IMR-90 (cell line): ENCODE results near the gene RCOR3. TPM values are rescaled to one million over a fixed set of nuclear protein-coding genes. Genes with fewer than 3 reads are reported as not detected.

ENCODE experiments used
- ATAC-seq: fragments of 200-7000 bp; cut with Tn5 transposase; 2 replicates; pipeline ENCODE4 v1.9.1; 2020; ENCODE audit warnings: low read depth, mild to moderate bottlenecking, moderate library complexity
- BruUV-seq: library from RNA; stranded (reverse); fragments of 400-500 nt; replicated peaks from 2 replicates; lab custom pipeline; 2021; lab: Mats Ljungman, UMichigan
- CTCF ChIA-PET: fragments of 300-600 bp; formaldehyde crosslinking; extraction: SDS; loops from one replicate; lab custom pipeline; 2021; ENCODE audit warnings: antibody characterized with exemption; lab: Yijun Ruan, JAX
- POLR2A ChIA-PET: fragments of 300-600 bp; sonication (Branson Sonifier 250); formaldehyde crosslinking; loops from one replicate; lab custom pipeline; 2022; ENCODE audit warnings: antibody characterized with exemption; ENCODE audit not compliant: unreplicated experiment; lab: Charles Lee
- DNase-seq: peaks from one replicate; pipeline ENCODE4 v3.0.0; 2013
- H2AFZ ChIP-seq: replicated peaks from 2 replicates; pipeline ENCODE3; 2013; ENCODE audit warnings: low read length, mild to moderate bottlenecking; ENCODE audit not compliant: poor library complexity
- H2AK5ac ChIP-seq: 2 replicates; pipeline ENCODE4 v1.6.1; 2013; ENCODE audit warnings: low read depth, low read length, inconsistent platforms
- H2AK9ac ChIP-seq: replicated peaks from 2 replicates; pipeline ENCODE3; 2013; ENCODE audit warnings: mild to moderate bottlenecking, low read depth, low read length, moderate library complexity; ENCODE audit not compliant: poor library complexity
- H2BK120ac ChIP-seq: 2 replicates; pipeline ENCODE4 v1.6.1; 2013; ENCODE audit warnings: low read depth, low read length, inconsistent platforms
- H2BK15ac ChIP-seq: 3 replicates; pipeline ENCODE4 v1.6.1; 2013; ENCODE audit warnings: low read depth, low read length, inconsistent platforms
- H2BK20ac ChIP-seq: 2 replicates; pipeline ENCODE4 v1.6.1; 2013; ENCODE audit warnings: low read depth, mild to moderate bottlenecking, inconsistent platforms, low read length, moderate library complexity
- H2BK5ac ChIP-seq: 2 replicates; pipeline ENCODE4 v1.6.1; 2013; ENCODE audit warnings: mild to moderate bottlenecking, low read depth, low read length, inconsistent platforms; ENCODE audit not compliant: poor library complexity, severe bottlenecking
- H3K14ac ChIP-seq: replicated peaks from 2 replicates; pipeline ENCODE4 v1.6.1; 2013; ENCODE audit warnings: low read depth, low read length, inconsistent platforms
- H3K18ac ChIP-seq: 2 replicates; pipeline ENCODE4 v1.6.1; 2013; ENCODE audit warnings: low read depth, low read length, control low read depth
- H3K23ac ChIP-seq: 2 replicates; pipeline ENCODE4 v1.6.1; 2013; ENCODE audit warnings: low read depth, low read length, inconsistent platforms
- H3K27ac ChIP-seq: 2 replicates; pipeline ENCODE4 v1.5.1; 2013; ENCODE audit warnings: mild to moderate bottlenecking, control low read depth, low read length; ENCODE audit not compliant: insufficient read depth
- H3K27me3 ChIP-seq: 2 replicates; pipeline ENCODE4 v1.6.1; 2013; ENCODE audit warnings: low read length; ENCODE audit not compliant: control insufficient read depth, insufficient read depth
- H3K36me3 ChIP-seq: 2 replicates; pipeline ENCODE4 v1.6.1; 2013; ENCODE audit warnings: low read length, mixed read lengths; ENCODE audit not compliant: control insufficient read depth, insufficient read depth
- H3K4ac ChIP-seq: 2 replicates; pipeline ENCODE4 v1.6.1; 2013; ENCODE audit warnings: low read depth, low read length, inconsistent platforms
- H3K4me1 ChIP-seq: 2 replicates; pipeline ENCODE4 v1.6.1; 2013; ENCODE audit warnings: low read length, mixed read lengths; ENCODE audit not compliant: control insufficient read depth, insufficient read depth
- H3K4me2 ChIP-seq: 2 replicates; pipeline ENCODE4 v1.6.1; 2013; ENCODE audit warnings: low read depth, mild to moderate bottlenecking, control low read depth, low read length, moderate library complexity
- H3K4me3 ChIP-seq: 2 replicates; pipeline ENCODE4 v1.5.1; 2013; ENCODE audit warnings: low read depth, mild to moderate bottlenecking, control low read depth, low read length, moderate library complexity; ENCODE audit not compliant: insufficient read depth
- H3K56ac ChIP-seq: 2 replicates; pipeline ENCODE4 v1.6.1; 2013; ENCODE audit warnings: low read length, inconsistent platforms; ENCODE audit not compliant: insufficient read depth; ENCODE audit errors: extremely low read depth
- H3K79me1 ChIP-seq, 2 experiments: 2 replicates each; pipeline ENCODE4 v1.6.1; 2013; ENCODE audit warnings: low read length in 2 of 2, inconsistent platforms in 1 of 2, low read depth in 1 of 2
- H3K9ac ChIP-seq: 2 replicates; pipeline ENCODE4 v1.6.1; 2013; ENCODE audit warnings: low read depth, low read length, control low read depth
- H3K9me1 ChIP-seq: 2 replicates; pipeline ENCODE4 v1.6.1; 2013; ENCODE audit warnings: low read length, inconsistent platforms; ENCODE audit not compliant: insufficient read depth
- H3K9me3 ChIP-seq: 2 replicates; pipeline ENCODE4 v1.6.1; 2013; ENCODE audit warnings: low read length; ENCODE audit not compliant: control insufficient read depth, insufficient read depth
- H4K20me1 ChIP-seq: 2 replicates; pipeline ENCODE4 v1.6.1; 2013; ENCODE audit warnings: low read length, inconsistent platforms; ENCODE audit not compliant: insufficient read depth
- H4K5ac ChIP-seq: 2 replicates; pipeline ENCODE4 v1.6.1; 2013; ENCODE audit warnings: mild to moderate bottlenecking, low read depth, low read length, control low read depth
- H4K8ac ChIP-seq, 2 experiments: 2 replicates each; pipeline ENCODE4 v1.6.1; 2013; ENCODE audit warnings: low read depth in 2 of 2, low read length in 2 of 2, control low read depth in 1 of 2, inconsistent platforms in 1 of 2
- H4K91ac ChIP-seq: 2 replicates; pipeline ENCODE4 v1.6.1; 2013; ENCODE audit warnings: low read depth, low read length, inconsistent platforms; ENCODE audit not compliant: insufficient read depth
- BHLHE40 ChIP-seq: fragments of 150-350 bp; IDR thresholded peaks from 2 replicates; pipeline ENCODE4 v1.6.1; 2016; ENCODE audit warnings: mild to moderate bottlenecking, low read depth, low read length
- CEBPB ChIP-seq: IDR thresholded peaks from 2 replicates; pipeline ENCODE4 v1.6.1; 2012; ENCODE audit warnings: low read depth, low read length, improper control_type of control experiment
- CHD1 ChIP-seq: IDR thresholded peaks from 2 replicates; pipeline ENCODE4 v1.6.1; 2012; ENCODE audit warnings: low read depth, low read length, improper control_type of control experiment
- FOS ChIP-seq: fragments of 150-350 bp; IDR thresholded peaks from 2 replicates; pipeline ENCODE4 v1.6.1; 2016; ENCODE audit warnings: low read depth, low read length
- MAFK ChIP-seq: IDR thresholded peaks from 2 replicates; pipeline ENCODE4 v1.6.1; 2012; ENCODE audit warnings: low read depth, low read length, improper control_type of control experiment
- MXI1 ChIP-seq: IDR thresholded peaks from 2 replicates; pipeline ENCODE4 v1.6.1; 2012; ENCODE audit warnings: low read depth, mild to moderate bottlenecking, low read length, moderate library complexity, borderline replicate concordance
- NFE2L2 ChIP-seq: fragments of 150-350 bp; IDR thresholded peaks from 2 replicates; pipeline ENCODE4 v1.6.1; 2016; ENCODE audit warnings: low read depth, mild to moderate bottlenecking, low read length
- POLR2A ChIP-seq: IDR thresholded peaks from 2 replicates; pipeline ENCODE4 v1.6.1; 2012; ENCODE audit warnings: mild to moderate bottlenecking, low read depth, low read length
- RAD21 ChIP-seq: IDR thresholded peaks from 2 replicates; pipeline ENCODE4 v1.6.1; 2012; ENCODE audit warnings: low read length, improper control_type of control experiment
- RCOR1 ChIP-seq: IDR thresholded peaks from 2 replicates; pipeline ENCODE4 v1.6.1; 2012; ENCODE audit warnings: mild to moderate bottlenecking, low read length, improper control_type of control experiment; ENCODE audit not compliant: insufficient replicate concordance
- SMC3 ChIP-seq: fragments of 150-350 bp; IDR thresholded peaks from 2 replicates; pipeline ENCODE4 v1.6.1; 2016; ENCODE audit warnings: low read depth, mild to moderate bottlenecking, antibody characterized with exemption, low read length, moderate library complexity
- WGBS, 2 experiments: methylation state at CpG; one replicate each; pipeline versions ENCODE4 v1.1.5 to v1.1.7; 2013; ENCODE audit warnings: missing lambda C conversion rate in 2 of 2; ENCODE audit not compliant: insufficient read length in 1 of 2; ENCODE audit errors: extremely low coverage in 2 of 2; 5-methylcytosine and 5-hydroxymethylcytosine counted together
- dilution Hi-C: fragments of 300-500 bp; cut with HindIII; formaldehyde crosslinking; loops from one replicate; pipeline ENCODE4 v1.14.3; 2018; ENCODE audit warnings: low sequenced_read_pairs; ENCODE audit not compliant: unreplicated experiment
- in situ Hi-C: fragments of 300-500 bp; cut with MboI; formaldehyde crosslinking; loops from 3 replicates; pipeline ENCODE4 v1.14.3; 2019; ENCODE audit warnings: low sequenced_read_pairs, inconsistent platforms, mixed read lengths
- intact Hi-C: fragments of 100-400 bp; cut with micrococcal nuclease; formaldehyde crosslinking; loops from 2 replicates; pipeline ENCODE4 v1.10.0; 2022
- polyA plus RNA-seq, 3 experiments: library from polyadenylated mRNA; depleted of rRNA; stranded (reverse); fragments of >200 nt; gene quantifications; 2 replicates each; pipeline ENCODE4 v1.2.3, GENCODE V29; 2012; ENCODE audit warnings: low replicate concordance in 1 of 3
- total RNA-seq: library from RNA; depleted of rRNA; stranded (reverse); fragments of >200 nt; gene quantifications from 2 replicates; pipeline ENCODE4 v1.2.3, GENCODE V29; 2012
- TF ChIP-seq, protein P1 (sequence below): fragments of 150-350 bp; IDR thresholded peaks from 2 replicates; pipeline ENCODE4 v1.6.1; 2016; ENCODE audit warnings: low read depth, mild to moderate bottlenecking, low read length, moderate library complexity, borderline replicate concordance
- TF ChIP-seq, protein P2 (sequence below): conservative IDR thresholded peaks from 2 replicates; pipeline ENCODE4 v1.5.1; 2012; ENCODE audit warnings: mild to moderate bottlenecking, low read depth, low read length, improper control_type of control experiment
- TF ChIP-seq, protein P3 (sequence below): fragments of 150-350 bp; IDR thresholded peaks from 2 replicates; pipeline ENCODE4 v1.6.1; 2017; ENCODE audit warnings: mild to moderate bottlenecking, antibody characterized with exemption, low read length, low read depth

Gene RCOR3
- total and polyA plus RNA-seq, 2 of the 4 experiments (the other 2 are of a cell fraction): 8.1 to 16.4 TPM

DNA sequence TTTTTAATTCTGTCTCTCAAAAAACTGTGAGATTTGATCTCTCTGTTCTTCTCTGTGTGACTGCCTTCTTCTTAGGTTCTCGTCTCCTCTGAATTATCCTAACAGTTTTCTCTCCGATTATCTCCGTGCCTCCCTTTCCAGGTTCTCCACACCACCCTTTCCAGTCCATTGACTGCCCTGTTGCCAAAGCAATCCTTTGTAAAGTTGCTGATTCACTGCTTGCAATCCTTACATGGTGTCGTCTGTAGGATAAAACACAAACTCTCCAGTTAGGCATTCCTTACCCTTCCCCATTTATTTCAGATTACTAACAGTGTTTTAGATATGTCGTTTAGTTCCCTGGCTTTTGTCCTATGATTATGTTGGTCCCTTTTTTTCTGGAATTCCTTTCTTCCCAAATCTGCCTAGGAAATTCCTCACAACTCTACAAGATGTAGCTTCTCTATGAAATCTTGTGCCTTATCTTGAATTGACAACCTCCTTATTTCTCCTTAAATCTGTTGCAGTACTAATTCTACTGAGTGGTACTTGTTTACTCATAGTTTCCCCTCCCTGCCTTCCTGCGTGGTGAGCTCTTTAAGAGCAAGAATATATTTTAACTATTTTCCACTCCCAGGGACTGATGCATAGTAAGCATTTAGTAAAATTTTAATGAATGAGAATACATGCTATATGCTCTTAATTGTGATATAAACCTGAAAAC, 22.3 kb downstream of the RCOR3 start:
- H4K20me1 ChIP-seq: no peaks in the 10 kb centered on the region; the same call in 1 of the 2 replicates
- no peak overlapping the region; the same call in 1 of the 2 replicates for H3K4me2 ChIP-seq
- intact Hi-C loops (no loop called here), dilution Hi-C loops (no loop called here), in situ Hi-C loops (no loop called here)
- ChIA-PET CTCF (interaction anchor here (0.6 kb wide), 1 partner anchor 851 kb away, joined by 3 read pairs; no protein-coding TSS in a partner anchor), POLR2A (no interaction called here)
- no peak overlapping the region for H3K14ac ChIP-seq
- H3K9me3 ChIP-seq: no peaks in the 10 kb centered on the region
- no peak overlapping the region for H2AK9ac ChIP-seq
- no peak overlapping the region for H3K9ac ChIP-seq
- no peaks in the 10 kb centered on the region for H3K27me3 ChIP-seq
- H3K56ac ChIP-seq: no peak overlapping the region
- H4K8ac ChIP-seq: no peak overlapping the region
- peaks cover 11% of the 10 kb centered on the region for H3K36me3 ChIP-seq
- no peak overlapping the region for H2BK120ac ChIP-seq
- H3K4ac ChIP-seq: no peak overlapping the region
- peak overlapping the region; percentile 52; the same call in 1 of the 2 replicates for H3K18ac ChIP-seq
- H2AK5ac ChIP-seq: no peak overlapping the region
- TF ChIP-seq, protein P1, sequence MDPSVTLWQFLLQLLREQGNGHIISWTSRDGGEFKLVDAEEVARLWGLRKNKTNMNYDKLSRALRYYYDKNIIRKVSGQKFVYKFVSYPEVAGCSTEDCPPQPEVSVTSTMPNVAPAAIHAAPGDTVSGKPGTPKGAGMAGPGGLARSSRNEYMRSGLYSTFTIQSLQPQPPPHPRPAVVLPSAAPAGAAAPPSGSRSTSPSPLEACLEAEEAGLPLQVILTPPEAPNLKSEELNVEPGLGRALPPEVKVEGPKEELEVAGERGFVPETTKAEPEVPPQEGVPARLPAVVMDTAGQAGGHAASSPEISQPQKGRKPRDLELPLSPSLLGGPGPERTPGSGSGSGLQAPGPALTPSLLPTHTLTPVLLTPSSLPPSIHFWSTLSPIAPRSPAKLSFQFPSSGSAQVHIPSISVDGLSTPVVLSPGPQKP: no peak
- TF ChIP-seq, protein P2, sequence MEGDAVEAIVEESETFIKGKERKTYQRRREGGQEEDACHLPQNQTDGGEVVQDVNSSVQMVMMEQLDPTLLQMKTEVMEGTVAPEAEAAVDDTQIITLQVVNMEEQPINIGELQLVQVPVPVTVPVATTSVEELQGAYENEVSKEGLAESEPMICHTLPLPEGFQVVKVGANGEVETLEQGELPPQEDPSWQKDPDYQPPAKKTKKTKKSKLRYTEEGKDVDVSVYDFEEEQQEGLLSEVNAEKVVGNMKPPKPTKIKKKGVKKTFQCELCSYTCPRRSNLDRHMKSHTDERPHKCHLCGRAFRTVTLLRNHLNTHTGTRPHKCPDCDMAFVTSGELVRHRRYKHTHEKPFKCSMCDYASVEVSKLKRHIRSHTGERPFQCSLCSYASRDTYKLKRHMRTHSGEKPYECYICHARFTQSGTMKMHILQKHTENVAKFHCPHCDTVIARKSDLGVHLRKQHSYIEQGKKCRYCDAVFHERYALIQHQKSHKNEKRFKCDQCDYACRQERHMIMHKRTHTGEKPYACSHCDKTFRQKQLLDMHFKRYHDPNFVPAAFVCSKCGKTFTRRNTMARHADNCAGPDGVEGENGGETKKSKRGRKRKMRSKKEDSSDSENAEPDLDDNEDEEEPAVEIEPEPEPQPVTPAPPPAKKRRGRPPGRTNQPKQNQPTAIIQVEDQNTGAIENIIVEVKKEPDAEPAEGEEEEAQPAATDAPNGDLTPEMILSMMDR: no peak
- TF ChIP-seq NFE2L2 (peak; percentile 73; the same call in 1 of the 2 replicates), MXI1 (no peak), SMC3 (no peak), POLR2A (no peak), RCOR1 (no peak), RAD21 (no peak), MAFK (no peak), FOS (no peak), BHLHE40 (no peak), CHD1 (no peak), CEBPB (0 out of 2 replicates have a peak, but pooled peaks have one; percentile 14)
- TF ChIP-seq, protein P3, sequence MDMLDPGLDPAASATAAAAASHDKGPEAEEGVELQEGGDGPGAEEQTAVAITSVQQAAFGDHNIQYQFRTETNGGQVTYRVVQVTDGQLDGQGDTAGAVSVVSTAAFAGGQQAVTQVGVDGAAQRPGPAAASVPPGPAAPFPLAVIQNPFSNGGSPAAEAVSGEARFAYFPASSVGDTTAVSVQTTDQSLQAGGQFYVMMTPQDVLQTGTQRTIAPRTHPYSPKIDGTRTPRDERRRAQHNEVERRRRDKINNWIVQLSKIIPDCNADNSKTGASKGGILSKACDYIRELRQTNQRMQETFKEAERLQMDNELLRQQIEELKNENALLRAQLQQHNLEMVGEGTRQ: no peak
- H2BK15ac ChIP-seq: no peak overlapping the region
- H4K91ac ChIP-seq: no peak overlapping the region; the same call in 1 of the 2 replicates
- BruUV-seq: no TSS peak
- DNase-seq: peak; percentile 34
- peaks cover 3 to 12% of the 10 kb centered on the region in 2 experiments for H3K79me1 ChIP-seq
- no peak overlapping the region for H2AFZ ChIP-seq
- H2BK20ac ChIP-seq: no peak overlapping the region
- H2BK5ac ChIP-seq: peak overlapping the region; percentile 70
- no peak overlapping the region; the same call in 1 of the 2 replicates for H4K5ac ChIP-seq
- ATAC-seq: peak; percentile 80
- peak overlapping the region; percentile 14; the same call in 1 of the 2 replicates for H3K27ac ChIP-seq
- H3K4me1 ChIP-seq: peaks cover 2% of the 10 kb centered on the region; the same call in 1 of the 2 replicates
- WGBS, 2 experiments: 100% methylated on average over 3 of the region's 6 CpGs; no CpG with 5 or more reads in 1 of the 2 experiments
- no peaks in the 10 kb centered on the region for H3K9me1 ChIP-seq
- H3K4me3 ChIP-seq: no peak overlapping the region
- no peak overlapping the region for H3K23ac ChIP-seq
